Lower lobe of right lung (tissue), 2 donors: ENCODE measurements around the gene BMF. TPM values are rescaled to one million over a fixed set of nuclear protein-coding genes. Genes with fewer than 3 reads are reported as not detected.

Source experiments
- ATAC-seq, 2 donors: fragments of 200-7000 bp; cut with Tn5 transposase; one replicate each; pipeline ENCODE4 v1.9.1; 2020 to 2022; ENCODE audit warnings: mild to moderate bottlenecking in 2 of 2, moderate library complexity in 2 of 2
- DNase-seq: peaks from one replicate; pipeline ENCODE4 v3.0.0-alpha.2; 2020
- H3K27ac ChIP-seq: fragments of 200-600 bp; one replicate; pipeline ENCODE4 v1.8.0; 2022
- H3K27me3 ChIP-seq: fragments of 200-600 bp; one replicate; pipeline ENCODE4 v1.8.0; 2022; ENCODE audit warnings: low read depth
- H3K36me3 ChIP-seq: fragments of 200-600 bp; one replicate; pipeline ENCODE4 v1.8.0; 2022; ENCODE audit warnings: mild to moderate bottlenecking
- H3K4me1 ChIP-seq: fragments of 200-600 bp; one replicate; pipeline ENCODE4 v1.8.0; 2022
- H3K4me3 ChIP-seq: fragments of 200-600 bp; one replicate; pipeline ENCODE4 v1.8.0; 2022; ENCODE audit warnings: mild to moderate bottlenecking
- H3K9me3 ChIP-seq: fragments of 200-600 bp; one replicate; pipeline ENCODE4 v1.8.0; 2022
- CTCF ChIP-seq: fragments of 200-600 bp; IDR thresholded peaks from one replicate; pipeline ENCODE4 v1.8.0; 2022; ENCODE audit warnings: antibody characterized with exemption, mild to moderate bottlenecking
- intact Hi-C: fragments of 100-400 bp; cut with DNase I; formaldehyde crosslinking; loops from one replicate; pipeline ENCODE4 v1.11.0; 2022
- total RNA-seq: library from RNA; stranded (reverse); fragmentation: NEBNext Ultra II Directional; extraction: Animal tissue kit (Norgen Biotek cat#: 25700); gene quantifications from one replicate; pipeline ENCODE4 v1.2.1, GENCODE V29; 2021
- donor health status: DM: no; HTN: yes; CAD: no; lungs with severe emphysema.

The BMF gene
- total RNA-seq, 1 donor from 2014 or later = 17.2 TPM

- intact Hi-C loops = loop anchor here (10.0 kb wide), 1 partner anchor 61 kb away; no protein-coding TSS in a partner anchor
- no peak for DNase-seq
- Histone ChIP-seq H3K27me3 (no peaks in the 10 kb centered on the region), H3K9me3 (no peaks in the 10 kb centered on the region), H3K4me1 (peaks cover 76% of the 10 kb centered on the region), H3K36me3 (no peaks in the 10 kb centered on the region), H3K4me3 (peak overlapping the region; percentile 30), H3K27ac (peak overlapping the region; percentile 44)
- ATAC-seq = no peak
- no peak for TF ChIP-seq CTCF
These were observed 3.0 kb downstream of the BMF start for GRCh38 chr15:40105517-40106202.

GRCh38 chr15:40104865-40105516 is 3.7 kb downstream of the BMF start:
- H3K9me3 ChIP-seq = no peaks in the 10 kb centered on the region
- no peaks in the 10 kb centered on the region for H3K27me3 ChIP-seq
- peak overlapping the region; percentile 44 for H3K27ac ChIP-seq
- H3K4me3 ChIP-seq = peak overlapping the region; percentile 30
- intact Hi-C loops = loop anchor here (10.0 kb wide), 1 partner anchor 60 kb away; no protein-coding TSS in a partner anchor
- peak; percentile 94 for TF ChIP-seq CTCF
- DNase-seq (peak; percentile 93), ATAC-seq (peak; percentile 64 to 67)
- H3K4me1 ChIP-seq = peaks cover 83% of the 10 kb centered on the region
- H3K36me3 ChIP-seq = no peaks in the 10 kb centered on the region

- TF ChIP-seq CTCF = no peak
- intact Hi-C loops = loop anchor here (10.0 kb wide), 1 partner anchor 60 kb away; no protein-coding TSS in a partner anchor
- ATAC-seq = no peak
- DNase-seq = no peak
- H3K4me3 ChIP-seq = peak overlapping the region; percentile 30
- no peaks in the 10 kb centered on the region for H3K36me3 ChIP-seq
- no peaks in the 10 kb centered on the region for H3K9me3 ChIP-seq
- H3K4me1 ChIP-seq = peaks cover 86% of the 10 kb centered on the region
- no peaks in the 10 kb centered on the region for H3K27me3 ChIP-seq
- peak overlapping the region; percentile 2 for H3K27ac ChIP-seq
These were observed 4.3 kb downstream of the BMF start for GRCh38 chr15:40104296-40104864.

- H3K27ac ChIP-seq = peak overlapping the region; percentile 87
- H3K4me3 ChIP-seq = no peak overlapping the region
- no peaks in the 10 kb centered on the region for H3K27me3 ChIP-seq
- DNase-seq = no peak
- ATAC-seq = peak in 1 of 2 donors; percentile 4
- H3K36me3 ChIP-seq = no peaks in the 10 kb centered on the region
- H3K9me3 ChIP-seq = no peaks in the 10 kb centered on the region
- H3K4me1 ChIP-seq = peaks cover 88% of the 10 kb centered on the region
- intact Hi-C loops = loop anchor here (10.0 kb wide), 1 partner anchor 59 kb away; no protein-coding TSS in a partner anchor
- TF ChIP-seq CTCF = no peak
These were observed 4.8 kb downstream of the BMF start for GRCh38 chr15:40103864-40104271.

GRCh38 chr15:40102897-40103858 is 5.5 kb downstream of the BMF start:
- Histone ChIP-seq H3K27ac (peak overlapping the region; percentile 87), H3K36me3 (no peaks in the 10 kb centered on the region), H3K27me3 (no peaks in the 10 kb centered on the region), H3K4me3 (no peak overlapping the region), H3K9me3 (no peaks in the 10 kb centered on the region), H3K4me1 (peaks cover 94% of the 10 kb centered on the region)
- ATAC-seq = peak; percentile 69 to 73
- TF ChIP-seq CTCF = no peak
- DNase-seq = peak; percentile 87
- intact Hi-C loops = loop anchor here (10.0 kb wide), 1 partner anchor 58 kb away; no protein-coding TSS in a partner anchor
